ENCODE results near the gene C9orf50.

Gene C9orf50

DNA sequence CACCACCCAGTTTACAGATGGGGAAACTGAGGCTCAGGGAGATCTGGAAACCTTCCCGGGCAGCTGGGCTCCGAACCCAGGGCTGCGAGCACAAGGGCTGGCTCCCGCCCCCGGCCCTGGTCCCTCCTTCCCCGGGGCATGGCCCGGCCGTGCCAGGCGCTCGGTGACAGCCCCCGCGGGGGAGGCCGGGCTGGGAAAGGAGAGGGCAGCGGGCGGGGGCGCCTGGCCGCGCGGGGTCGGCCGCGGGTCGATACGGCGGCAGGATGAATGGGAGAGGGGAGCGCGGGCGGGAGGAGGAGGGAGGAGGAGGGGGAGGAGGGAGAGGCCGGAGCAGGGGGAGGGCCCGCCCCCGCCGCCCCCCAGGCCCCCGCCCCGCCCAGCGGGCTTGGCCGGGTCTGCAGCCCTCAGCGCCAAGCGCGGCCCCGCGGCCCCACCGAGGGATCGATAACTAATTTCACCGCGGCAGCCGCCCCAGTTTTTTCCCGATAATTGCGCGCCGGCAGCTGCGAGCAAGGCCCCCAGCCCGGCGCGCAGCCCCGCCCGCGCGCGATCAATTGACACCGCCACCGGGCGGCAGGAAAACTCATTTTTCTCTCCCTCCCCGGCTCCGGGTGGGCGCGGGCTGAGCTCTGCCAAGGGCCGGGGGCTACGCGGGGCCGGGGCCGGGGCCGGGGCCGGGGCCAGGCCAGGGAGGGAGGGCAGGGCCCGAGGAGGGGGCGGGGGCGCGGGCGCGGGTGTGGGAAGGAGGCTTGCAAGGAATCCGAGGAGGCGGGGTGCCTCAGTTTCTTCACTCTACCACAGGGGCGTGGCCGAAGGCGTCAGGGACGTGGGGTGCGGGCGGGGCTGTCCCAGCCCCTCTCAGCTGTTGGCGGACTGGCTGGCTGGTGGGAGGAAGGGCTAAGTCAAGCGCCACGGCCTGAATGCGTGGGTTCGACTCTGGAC lies 52.1 kb downstream of the C9orf50 start:
- no peak for DNase-seq

DNA sequence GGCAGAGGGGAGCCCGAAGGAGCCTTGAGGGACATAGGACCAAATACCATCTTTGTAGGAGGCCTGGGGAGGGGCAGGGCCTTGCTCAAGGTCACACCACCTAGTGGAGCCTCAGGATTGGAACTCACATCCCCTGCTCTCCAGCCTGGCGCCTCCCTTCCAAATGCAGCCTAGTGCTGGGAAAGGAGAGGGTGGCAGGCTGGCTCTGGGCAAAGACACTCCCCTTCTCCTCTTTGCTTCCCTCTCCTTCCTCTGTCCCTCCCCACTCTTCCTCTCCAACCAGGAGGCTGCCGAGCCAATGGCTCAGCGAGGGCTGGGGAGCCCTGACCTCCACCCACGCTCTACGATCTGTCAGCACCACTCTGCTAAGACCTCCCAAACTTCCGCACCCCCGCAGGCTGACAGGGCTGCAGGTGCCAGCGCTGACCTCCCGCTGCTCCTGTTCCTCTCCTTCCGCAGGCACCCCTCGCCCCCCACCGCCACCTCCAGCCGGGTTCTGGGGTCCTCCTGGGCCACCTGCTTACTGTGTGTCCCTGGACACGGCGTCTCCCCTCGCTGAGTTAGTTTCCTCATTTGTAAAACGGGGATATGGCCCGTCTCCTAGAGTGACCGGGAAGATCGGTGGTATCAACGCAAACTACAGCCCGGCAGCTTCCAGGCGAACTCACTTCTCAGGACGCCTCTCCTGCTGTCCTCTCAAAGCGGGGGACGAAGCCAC lies 52.9 kb downstream of the C9orf50 start:
- no peak for DNase-seq

DNA sequence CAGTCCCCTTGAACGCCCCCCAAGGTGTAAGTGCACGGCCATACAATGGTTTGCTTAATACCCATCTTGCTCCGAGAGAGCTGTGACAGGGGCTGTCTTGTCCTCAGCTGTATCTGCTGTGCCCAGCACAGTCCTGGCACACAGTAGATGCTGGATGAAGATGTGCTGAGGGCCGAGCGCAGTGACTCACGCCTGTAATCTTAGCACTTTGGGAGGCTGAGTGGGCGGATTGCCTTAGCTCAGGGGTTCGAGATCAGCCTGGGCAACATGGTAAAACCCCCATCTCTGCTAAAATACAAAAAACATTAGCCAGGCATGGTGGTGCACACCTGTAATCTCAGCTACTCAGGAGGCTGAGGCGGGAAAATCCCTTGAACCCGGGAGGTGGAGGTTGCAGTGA lies 53.6 kb downstream of the C9orf50 start:
- DNase-seq, result no peak

DNA sequence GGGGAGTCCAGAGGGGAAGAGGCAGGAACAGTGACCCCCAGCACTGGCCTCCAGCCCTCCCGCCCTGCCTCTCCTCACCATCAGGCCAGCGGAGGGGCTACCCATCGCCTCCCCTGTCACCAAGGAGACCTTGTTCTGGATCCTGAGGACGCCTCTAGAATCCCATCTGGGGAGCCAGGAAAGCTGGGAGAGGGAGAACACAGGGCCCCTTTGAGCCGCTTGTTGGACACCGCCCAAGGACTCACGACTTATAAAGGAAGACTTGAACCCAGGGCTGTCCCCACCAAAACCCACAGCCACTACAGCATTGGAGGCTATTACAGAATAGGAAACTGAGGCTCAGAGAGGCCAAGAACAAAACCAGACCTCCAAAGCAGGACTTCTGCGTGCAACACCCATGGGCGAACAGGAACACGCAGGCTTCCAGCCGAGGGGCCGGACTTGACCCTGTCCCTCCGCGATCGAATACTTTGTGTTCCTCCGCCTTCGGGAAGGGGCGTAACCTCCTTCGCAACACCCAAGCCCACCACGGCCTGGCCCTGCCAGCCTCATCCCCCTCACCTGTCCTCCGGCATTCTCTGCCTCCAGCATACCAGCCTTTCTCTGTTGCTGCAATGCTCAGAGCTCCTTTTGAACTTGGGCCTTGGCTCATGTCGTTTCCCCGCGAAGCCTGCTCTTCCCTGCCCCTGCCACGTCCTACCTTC lies 54.2 kb downstream of the C9orf50 start:
- no peak for DNase-seq

DNA sequence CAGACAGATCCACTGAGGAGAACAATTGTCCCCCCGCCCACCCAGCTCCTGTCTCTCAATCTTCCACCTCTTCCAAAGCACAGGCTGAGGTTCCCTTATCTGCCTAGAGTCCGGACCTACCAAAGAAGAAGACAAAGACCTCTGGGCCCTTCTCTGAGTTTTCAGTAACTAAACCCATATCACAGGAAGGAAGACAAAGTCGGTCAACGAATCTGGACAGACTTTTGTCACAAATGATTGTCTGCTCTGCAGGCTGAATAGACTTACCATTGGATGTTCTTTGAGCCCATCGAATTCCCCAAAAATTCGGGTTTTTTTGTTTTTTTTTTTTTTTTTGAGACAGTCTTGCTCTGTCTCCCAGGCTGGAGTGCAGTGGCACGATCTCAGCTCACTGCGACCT lies 58.0 kb downstream of the C9orf50 start:
- no peak for DNase-seq

DNA sequence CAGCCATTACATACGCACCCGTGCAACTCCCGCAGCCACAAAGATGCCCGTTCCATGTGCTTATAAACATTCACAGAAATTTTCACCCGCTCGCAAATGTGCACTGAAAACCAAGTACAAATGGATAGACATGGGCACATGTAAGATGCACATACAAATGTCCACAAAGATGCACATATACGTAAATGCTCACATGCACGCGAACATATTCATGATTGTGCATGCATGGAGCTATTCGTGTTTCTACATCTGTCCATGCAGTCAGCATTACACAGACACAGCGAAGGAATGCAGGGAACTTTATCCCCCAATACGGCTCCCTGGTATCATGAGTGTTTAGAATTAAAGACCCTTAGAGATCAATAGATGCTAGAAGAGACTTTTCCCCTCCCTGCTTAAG lies 58.4 kb downstream of the C9orf50 start:
- DNase-seq, result no peak

All from NCI-H524 treated with DMSO at 0.1 percent for 48 hours (cell line).